D721Med (cell line): Measurements from ENCODE around the gene OPA1.

Experiments used
- DNase-seq: peaks from one replicate; pipeline ENCODE4 v3.0.0; 2011; ENCODE audit warnings: low spot score; ENCODE audit not compliant: insufficient read length
- FAIRE-seq: peaks from 2 replicates; lab custom pipeline; 2011; peaks lifted over from hg19 to GRCh38; lab: Jason Lieb, UNC
- TF ChIP-seq, protein P1 (sequence below): IDR thresholded peaks from 2 replicates; pipeline ENCODE4 v1.5.1; 2012; ENCODE audit warnings: mild to moderate bottlenecking, control low read depth; ENCODE audit not compliant: insufficient read depth; ENCODE audit errors: missing control alignments

The OPA1 gene

DNA sequence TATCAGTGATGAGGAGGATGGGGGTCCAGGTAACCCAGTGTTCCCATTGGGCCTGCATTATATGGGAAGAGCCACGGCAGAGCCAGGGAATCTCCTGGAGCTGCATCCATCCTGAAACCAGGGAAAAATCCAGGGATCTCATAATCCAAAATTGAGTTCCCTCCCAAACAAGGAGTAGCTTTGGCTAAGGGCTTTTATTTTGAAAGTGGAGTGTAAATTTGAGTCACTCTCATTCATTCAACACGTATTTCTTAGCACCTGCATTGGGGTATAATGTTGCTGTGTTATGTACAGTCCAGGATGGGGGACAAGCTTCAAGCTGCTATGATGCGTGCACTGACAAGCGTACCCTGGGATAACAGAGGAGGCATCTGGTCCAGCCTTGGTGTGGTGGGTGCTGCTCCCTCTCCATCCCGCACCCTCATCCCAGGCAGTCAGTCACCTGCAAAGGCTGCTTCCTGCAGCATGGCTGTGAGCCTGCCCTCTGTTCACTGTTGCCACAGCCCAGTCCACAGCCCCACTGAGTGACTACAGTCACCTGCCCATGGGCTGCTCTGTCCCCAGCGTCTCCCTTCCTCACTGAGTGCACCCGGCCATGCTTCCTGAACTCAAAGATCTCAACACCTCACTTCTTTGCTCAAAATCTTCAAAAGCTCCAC is 135.6 kb downstream of the OPA1 start:
- FAIRE-seq = no peak
- no peak for DNase-seq
- TF ChIP-seq, protein P1, sequence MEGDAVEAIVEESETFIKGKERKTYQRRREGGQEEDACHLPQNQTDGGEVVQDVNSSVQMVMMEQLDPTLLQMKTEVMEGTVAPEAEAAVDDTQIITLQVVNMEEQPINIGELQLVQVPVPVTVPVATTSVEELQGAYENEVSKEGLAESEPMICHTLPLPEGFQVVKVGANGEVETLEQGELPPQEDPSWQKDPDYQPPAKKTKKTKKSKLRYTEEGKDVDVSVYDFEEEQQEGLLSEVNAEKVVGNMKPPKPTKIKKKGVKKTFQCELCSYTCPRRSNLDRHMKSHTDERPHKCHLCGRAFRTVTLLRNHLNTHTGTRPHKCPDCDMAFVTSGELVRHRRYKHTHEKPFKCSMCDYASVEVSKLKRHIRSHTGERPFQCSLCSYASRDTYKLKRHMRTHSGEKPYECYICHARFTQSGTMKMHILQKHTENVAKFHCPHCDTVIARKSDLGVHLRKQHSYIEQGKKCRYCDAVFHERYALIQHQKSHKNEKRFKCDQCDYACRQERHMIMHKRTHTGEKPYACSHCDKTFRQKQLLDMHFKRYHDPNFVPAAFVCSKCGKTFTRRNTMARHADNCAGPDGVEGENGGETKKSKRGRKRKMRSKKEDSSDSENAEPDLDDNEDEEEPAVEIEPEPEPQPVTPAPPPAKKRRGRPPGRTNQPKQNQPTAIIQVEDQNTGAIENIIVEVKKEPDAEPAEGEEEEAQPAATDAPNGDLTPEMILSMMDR = no peak

DNA sequence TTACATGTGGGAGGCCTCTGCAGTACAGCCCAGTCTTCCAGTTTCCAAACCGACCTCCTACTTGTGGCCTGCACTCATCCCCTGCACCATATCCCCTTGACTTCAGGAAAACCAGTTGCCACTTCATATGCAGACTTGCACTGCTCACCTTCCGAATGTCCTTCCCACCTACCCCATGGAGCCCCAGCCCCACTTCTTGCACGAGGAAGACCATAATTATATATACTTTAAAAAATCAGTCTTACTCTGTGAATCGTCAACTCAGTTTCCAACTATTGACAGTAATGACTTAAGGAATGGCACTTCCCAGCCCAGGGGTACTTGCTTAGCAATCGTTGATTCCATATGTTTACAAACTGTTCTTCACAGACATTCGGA is 136.1 kb downstream of the OPA1 start:
- TF ChIP-seq, protein P1 = no peak
- no peak for DNase-seq
- FAIRE-seq = no peak

DNA sequence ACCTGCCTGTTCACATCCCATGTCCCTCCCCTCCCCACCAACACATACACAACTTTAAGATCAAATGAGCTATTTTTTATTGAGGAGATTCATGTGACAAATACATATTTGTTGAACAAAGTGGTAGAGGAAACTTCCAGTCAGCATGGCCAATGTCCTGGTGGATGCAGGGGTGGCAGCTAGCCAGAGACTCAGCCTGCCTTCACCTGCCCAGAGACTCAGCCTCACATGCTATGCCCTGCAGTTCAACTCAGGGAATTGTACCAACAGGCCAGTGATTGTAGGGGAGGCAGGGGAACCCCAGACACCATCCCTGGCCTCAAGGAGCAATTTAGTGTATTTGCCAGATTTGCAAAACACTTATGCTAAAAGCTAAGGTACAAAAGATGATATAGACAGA is 136.6 kb downstream of the OPA1 start:
- DNase-seq (no peak), FAIRE-seq (no peak)
- TF ChIP-seq, protein P1 = no peak

DNA sequence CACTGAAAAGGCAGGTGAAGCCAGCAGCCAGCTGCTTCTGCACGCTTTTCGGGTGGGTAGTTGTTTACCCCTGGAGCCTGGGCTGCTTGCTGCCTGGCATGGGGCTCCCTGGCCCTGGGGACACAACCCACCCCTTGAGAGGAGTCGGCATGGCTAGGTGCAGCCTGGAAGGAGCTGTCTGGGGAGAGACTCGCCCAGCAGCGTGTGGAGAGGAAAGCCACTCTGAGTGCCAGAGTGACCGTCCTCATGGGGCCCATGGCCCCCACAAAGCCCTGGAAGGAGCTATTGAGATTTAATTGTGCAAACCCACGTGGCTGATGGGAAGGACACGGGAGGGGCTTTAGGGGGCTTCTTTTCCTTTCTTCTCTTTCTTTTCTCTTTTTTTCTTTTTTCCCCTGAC is 137.5 kb downstream of the OPA1 start:
- FAIRE-seq (no peak), DNase-seq (no peak)

DNA sequence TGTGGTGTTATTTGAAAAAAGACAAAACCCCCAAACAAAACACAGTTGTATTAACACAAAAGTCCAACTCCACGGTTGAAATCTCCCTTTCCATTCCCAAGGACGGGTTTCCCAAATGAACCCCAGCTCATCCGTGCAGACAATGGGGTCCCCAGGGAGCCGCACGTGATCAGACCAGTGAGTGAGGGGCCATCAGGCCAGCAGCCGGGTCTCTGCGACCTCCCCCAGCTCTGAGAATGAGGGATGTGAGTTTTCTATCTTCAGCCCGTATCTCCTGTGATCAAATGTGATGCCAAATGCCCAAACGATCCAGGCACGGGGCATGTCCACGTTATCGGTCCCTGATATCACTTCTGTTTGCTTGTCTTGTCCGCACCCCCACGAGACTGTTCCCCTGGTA is 138.0 kb downstream of the OPA1 start:
- FAIRE-seq (no peak), DNase-seq (no peak)
- TF ChIP-seq, protein P1 = no peak

More for the DNA sequence above, 137.5 kb downstream of the OPA1 start:
- TF ChIP-seq, protein P1 = no peak

DNA sequence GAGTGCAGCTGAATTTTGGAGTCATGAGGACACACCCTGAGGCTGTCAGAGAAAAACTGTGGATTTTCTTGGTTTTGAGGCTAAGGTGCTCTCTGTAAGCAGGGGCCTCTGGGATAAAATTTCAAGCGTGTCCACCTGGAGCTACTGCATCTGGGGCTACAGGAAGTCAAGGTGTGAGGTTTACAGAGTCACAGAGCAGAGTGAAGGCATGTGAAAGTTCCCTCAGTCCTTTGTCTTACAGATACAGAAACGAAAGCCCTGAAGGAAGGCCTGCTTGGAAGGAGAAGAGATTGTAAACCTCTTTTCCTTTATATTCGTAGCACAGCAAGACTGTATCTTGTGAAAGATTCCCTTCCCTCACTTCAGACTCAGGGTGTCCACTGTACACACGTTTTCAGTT is 138.6 kb downstream of the OPA1 start:
- FAIRE-seq = no peak
- TF ChIP-seq, protein P1 = no peak
- DNase-seq = no peak

DNA sequence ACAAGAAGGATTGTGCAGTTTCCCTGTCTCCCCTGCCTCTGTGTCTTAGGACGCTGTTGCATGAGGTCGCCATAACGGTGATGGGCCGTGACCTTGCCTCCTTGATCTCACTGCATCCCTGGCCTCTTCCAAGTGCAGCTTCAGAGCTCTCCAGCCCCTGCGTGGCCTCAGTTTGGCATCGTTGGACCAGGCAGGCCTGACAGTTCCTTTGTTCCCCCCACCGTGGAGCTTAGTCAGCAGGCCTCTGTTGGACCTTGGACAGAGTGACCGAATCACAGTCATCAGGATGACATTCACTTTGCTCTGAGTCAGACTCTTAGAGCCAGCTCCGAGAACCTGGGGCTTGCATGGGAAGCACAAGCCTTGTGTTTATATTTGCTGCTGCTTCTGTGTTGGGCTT is 139.4 kb downstream of the OPA1 start:
- DNase-seq = no peak
- FAIRE-seq = no peak
- TF ChIP-seq, protein P1 = no peak
